GM19025 (cell line): ENCODE measurements around the gene ATP8B1.

Source experiments
- ATAC-seq: cut with Tn5 transposase; IDR thresholded peaks from one replicate; pipeline ENCODE4 v1.9.1; 2021; ENCODE audit warnings: mild to moderate bottlenecking, low read depth, moderate library complexity; ENCODE audit not compliant: unreplicated experiment

ATP8B1 gene

DNA sequence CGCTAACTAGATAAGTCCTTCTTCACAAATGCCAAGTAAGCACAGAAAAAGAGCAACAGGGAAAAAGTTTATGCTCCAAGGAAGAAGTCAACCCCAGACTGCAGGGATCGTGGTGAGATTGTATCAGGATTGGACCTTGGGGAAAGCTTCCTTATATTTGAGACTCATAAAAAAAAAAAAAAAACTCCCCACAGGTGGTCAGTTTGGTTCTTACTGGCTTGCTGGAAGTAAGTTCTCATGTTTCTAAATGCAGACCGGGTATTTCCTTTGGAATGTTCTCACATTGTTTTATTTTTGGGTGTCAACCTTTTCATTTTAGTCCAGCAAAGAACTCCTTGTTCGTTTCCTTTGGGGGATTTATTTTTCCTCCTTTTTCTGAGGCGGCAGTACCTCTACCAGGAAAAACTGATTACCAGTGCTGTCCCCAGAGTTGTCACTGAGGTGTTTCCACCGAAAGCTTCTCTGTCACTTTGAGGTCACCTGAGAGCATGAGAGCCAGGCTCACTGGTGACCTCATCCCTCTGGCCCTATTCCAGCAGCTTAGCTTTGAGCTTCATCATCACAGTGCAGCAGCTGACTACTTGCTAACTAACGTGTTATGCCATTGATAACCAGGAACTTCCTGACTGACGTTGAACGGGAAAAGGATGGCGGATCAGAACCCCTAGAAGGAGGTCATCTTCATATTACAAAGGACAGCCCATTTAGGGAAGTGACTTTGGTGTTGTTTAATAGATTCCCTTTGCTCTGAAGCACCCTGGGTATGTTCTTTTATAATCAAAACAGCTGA is 16.8 kb upstream of the ATP8B1 start:
- ATAC-seq, result peak; percentile 66

DNA sequence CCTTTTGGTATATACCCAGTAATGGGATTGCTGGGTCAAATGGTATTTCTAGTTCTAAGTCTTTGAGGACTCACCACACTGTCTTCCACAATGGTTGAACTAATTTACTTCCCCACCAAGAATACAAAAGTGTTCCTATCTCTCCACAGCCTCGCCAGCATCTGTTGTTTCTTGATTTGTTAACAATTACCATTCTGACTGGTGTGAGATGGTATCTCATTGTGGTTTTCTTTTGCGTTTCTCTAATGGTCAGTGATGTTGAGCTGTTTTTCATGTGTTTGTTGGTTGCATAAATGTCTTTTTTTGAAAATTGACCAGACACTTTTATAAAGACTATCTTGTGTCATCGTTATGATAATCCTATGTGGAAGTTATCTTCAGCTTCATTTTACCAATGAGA is 16.0 kb upstream of the ATP8B1 start:
- ATAC-seq, result no peak

DNA sequence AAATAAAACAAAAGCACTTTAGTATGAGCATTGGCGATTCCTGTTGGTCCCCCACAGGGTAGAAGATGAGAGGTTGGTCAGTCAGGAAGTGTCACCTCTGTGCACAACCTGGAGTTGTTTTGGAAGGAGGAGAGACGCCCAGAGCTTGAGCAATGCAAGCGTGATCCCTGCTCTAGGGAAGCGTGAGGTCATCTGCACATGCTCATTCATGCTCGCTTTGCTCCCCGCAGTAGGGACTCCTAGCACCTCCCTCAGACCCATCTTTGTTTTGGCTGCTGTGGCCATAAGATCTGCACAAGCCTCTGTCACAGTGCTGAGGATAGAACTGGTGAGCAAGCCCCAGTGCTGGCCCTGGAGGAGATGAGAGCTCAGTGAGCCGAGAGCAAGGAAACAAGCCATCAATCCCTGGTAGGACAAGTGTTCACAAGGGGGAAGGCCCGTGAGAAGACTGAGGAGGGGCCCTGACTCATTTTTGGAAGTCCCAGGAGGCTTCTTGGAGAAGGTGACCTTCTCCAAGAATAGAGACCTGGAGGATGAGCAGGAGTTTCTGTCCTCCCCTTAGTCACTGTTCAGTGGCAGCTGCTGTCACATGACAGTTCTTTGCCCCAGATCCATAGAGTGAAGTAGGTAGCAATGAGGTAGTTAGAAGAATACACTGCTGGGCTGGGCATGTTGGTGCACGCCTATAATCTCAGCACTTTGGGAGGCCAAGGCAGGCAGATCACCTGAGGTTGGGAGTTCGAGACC is 13.3 kb upstream of the ATP8B1 start:
- ATAC-seq, result no peak

DNA sequence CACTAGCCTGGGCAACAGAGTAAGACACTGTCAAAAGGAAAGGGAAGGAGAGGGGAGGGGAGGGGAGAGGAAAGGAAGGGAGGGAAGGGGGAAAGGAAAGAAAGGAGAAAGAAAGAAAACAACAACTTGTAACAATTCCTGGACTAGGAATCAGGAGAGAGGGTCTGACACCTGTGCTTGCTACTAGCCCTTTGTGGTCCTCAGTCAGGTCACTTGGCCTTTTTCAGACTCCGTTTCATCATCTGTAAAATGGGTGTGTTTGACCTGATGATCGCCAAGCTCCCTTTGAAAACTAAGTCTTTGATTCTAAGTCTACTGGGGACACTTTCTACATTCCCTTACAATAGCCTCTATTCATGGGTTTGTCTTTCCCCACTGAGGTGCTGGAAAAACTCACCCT is 11.4 kb upstream of the ATP8B1 start:
- no peak for ATAC-seq

DNA sequence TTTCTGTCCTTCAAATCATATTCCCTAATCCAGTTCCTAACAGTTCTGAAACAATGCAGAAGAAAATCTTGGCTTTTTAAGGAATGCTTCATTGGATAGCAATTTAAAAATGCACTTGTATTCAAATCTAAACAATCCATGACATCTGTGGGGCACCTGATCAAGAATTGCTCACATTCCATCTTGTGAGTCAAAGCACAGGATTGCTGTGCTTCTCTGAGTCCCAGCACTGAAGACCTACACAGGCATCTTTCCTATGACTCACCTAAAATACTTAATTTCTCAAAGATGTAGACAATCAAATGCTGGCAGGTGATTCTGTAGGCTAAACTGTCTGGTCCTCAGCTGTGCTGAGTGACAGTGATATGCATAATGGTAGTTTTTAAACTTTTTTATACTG is 10.1 kb upstream of the ATP8B1 start:
- ATAC-seq, result no peak

DNA sequence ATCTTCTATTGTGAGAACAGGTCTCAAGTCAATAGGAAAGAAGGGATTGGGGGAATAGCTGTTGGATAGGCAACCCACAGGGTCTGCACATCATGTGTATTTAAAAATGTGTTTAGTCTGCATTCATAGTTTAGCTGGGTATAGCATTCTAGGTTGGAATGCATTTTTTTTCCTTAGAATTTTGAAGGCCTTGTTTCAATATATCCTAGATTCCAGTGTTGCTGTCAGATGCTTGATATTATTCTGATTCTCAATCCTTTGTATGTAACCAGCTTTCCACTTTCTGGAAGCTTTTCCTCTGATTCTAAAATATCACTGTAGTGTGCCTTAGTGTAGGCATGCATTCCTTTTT is 9.0 kb upstream of the ATP8B1 start:
- no peak for ATAC-seq

DNA sequence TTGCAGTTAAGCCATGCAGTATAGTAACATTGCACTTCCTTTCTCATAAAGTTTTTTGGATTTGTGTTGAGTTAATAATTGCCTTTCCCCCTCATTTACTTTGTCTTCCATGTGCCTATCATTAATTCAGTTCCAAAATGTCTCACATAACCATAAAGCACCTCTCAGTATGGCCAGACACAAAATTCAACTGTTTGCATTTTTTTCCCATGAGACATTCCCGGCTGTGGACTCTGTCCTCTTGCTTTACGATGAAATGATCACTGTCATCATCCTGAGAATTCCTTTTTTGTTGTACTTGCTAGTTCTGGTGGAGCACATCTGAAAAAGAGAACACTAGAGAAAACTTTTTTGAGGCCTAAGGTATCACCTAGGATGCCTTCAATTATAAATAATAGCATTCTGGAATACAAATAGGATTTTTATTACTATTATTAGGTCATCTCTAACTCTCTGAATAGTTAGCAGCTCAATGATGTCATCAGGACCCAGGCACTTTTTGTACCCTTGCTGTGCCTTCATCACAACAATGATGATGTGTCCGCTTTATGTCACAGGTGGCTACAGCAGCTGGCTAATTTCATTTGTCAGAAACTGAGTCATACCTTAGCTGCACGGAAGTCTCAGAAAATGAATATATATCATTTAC is 8.5 kb upstream of the ATP8B1 start:
- no peak for ATAC-seq

DNA sequence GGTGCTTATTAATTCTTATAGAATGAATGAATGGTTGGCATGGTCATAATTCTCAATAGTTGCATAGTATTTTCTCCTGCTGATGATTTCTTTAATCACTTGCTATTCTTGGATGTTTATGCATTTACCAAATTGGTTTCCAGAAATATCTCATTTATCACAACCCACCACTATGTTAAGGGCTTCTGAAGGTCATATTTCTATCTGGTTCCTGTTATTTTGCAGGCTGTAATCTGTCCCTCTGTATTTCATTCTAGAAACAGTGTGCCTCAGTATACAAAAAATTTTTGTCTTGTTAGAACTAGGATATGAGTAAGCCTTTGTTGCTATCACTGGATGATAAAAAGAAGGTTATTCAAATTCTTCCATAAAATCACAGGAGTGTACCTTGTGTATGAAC is 6.1 kb upstream of the ATP8B1 start:
- ATAC-seq, result no peak

DNA sequence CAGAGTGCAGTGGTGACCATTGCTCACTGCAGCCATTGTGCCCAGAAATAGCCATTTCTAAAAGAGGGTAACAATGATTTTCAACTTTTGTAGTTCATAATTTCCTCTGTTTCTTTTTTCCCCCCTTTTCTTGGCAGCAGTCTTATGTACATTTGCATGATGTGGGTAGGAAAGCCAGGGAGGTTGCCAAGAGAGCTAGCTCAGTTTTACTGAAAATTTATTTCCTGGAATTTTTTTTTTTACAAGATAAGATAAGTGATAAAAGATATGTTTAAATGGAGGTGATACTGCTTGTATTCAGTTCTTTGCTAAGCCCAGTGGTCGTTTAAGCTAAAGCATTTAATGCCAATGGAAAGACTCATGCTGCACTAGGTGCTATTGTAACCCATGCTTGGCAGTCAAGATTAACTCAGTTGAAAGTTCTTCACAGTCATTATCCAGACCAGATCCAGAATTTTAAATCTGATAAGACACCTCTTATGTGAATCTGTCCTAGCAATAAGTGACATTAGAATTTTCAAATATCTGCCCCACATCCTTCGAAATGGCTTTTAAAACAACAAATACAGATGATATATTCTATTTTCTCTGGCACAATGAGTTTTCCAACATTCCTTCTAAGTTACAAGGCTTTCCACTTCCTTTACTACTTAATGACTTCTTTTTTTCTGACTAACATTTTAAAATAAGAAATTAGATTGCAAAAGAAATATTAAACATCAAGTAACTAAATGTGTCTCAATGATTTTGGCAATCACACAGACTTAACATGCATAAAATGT is 4.4 kb upstream of the ATP8B1 start:
- no peak for ATAC-seq

DNA sequence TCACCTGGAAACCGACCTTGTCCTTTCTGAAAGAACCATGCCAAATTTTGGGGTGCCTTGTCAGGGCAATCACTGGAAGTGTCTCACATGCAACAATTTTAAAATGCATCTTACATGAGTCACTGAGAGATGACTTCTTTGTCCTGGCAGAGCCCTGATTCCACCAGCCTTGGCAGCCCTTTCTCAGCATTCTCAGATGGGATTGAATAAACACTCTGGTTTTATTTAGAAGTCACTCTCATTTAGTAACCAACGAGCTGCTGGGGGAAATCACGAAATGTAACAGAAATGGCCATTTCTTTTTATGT is 3.8 kb upstream of the ATP8B1 start:
- no peak for ATAC-seq

DNA sequence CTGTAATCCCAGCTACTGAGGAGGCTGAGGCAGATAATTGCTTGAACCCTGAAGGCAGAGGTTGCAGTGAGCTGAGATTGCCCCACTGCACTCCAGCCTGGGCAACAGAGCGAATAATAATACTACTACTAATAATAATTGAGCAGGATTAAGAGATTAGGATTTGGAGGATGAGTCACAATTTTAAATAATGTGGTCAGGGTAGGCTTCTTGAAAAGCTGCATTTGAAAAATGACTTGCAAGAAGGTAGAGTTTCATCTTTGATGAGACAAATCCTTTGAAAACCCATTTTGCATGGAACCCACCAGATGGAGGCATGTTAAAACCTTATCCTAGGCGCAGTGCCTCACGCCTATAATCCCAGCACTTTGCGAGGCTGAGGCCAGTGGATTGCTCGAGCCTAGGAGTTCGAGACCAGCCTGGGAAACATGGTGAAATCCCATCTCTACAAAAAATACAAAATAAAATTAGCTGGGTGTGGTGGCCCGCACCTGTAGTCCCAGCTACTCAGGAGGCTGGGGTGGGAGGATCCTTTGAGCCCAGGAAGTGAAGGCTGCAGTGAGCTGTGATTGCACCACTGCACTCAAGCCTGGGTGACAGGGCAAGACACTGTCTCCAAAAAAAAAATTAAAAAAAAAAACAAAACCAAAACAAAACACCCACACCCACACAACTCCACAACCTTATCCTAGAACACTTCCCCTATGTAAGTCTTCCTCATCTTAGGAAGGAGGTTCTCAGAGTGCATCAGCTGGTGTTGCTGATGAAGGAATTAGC is 3.3 kb upstream of the ATP8B1 start:
- ATAC-seq, result no peak

DNA sequence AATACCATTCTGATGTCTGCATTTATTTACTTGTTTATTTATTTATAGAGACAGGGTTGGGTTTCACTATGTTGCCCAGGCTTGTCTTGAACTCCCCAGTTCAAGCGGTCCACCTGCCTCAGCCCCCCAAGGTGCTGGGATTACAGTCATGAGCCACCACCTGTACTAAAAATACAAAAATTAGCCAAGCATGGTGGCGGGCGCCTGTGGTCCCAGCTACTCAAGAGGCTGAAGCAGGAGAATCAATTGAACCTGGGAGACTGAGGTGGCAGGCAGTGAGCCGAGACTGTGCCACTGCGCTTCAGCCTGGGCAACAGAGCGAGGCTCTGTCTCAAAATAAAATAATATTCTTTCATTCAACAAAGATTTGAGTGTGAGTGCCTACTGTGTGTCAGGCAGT is 2.0 kb upstream of the ATP8B1 start:
- no peak for ATAC-seq

DNA sequence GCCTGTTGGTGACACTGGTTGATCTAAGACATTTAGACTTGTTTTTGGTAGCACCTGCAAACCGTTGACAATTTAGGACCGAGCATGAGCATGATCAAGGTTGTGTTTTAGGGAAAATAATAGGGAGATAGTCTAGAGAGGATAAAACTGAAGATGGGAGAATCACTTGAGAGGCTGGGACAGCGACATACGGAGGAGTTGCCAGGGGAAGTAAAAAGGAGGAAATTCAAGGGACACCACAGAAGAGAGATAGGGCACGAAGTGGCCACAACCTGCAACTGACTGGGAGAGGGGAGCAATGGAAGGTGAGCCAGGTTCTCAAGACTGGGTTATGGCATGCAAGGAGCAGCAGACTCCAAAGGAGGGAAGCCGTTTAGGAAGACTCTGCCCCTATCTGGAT is 1.4 kb upstream of the ATP8B1 start:
- no peak for ATAC-seq

DNA sequence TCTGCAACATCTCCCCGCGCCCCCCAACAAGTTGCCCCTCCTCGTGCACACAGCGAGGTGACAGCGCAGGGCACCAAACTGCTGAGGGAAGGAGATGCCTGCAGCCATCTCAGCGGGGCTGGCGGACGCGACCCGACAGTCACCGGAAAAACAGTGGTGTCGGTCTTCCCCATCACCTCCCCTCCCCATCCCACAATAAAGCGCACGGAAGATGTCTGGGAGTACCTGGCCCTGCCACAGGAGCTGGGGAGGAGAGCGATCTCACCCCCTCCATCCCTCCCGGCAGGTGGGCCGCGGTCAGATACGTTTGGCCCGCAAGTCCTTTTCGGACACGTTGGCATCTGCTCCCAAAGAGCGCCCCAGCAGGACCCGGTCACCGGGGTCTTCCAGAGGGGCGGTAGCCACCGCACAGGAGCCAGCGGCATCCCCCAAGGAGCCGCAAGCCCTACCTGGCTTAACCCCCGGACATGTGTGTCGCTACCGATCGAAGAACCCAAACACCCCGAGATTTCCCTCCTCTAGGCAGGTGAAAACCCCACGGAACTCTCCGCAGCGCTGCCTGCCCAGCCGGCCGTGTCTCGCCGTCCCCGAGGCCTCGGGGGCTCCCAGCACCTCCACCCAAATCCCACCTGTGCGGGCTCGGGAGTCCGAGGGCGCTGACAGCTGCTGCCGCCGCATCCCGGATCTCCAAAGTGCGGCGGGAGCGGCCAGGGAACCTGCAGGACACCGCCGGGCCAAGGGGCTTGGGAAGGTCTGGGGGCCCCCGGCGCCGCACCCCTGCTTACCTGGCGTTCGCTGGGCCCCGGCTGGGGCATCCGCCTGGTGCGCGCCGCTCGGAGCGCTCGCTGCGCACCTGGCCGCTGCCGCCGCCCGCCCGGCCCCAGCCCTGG is 657 bp downstream of the ATP8B1 start:
- peak; percentile 21 for ATAC-seq

DNA sequence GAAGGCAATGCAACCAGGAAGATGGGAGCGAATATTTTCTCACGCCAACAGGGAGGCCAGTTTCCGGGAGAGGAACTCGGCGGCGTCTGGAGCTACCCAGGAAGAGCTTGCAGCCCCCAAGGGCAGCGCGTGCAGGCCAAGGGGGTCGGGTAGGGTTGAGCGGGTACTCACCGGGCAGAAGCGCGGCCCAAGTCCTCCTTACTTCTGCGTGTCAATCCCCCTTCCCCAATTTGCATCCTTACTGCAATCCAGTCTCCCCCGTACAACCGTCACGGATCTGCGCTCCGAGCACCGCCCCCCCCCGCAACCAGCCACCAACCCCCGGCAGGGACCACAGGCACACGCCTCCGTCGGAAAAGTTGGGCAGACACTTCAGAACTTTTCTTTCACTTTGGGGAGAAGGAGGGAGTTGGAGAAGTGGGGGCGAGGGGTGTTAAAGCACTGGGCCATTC is 1.3 kb downstream of the ATP8B1 start:
- no peak for ATAC-seq

DNA sequence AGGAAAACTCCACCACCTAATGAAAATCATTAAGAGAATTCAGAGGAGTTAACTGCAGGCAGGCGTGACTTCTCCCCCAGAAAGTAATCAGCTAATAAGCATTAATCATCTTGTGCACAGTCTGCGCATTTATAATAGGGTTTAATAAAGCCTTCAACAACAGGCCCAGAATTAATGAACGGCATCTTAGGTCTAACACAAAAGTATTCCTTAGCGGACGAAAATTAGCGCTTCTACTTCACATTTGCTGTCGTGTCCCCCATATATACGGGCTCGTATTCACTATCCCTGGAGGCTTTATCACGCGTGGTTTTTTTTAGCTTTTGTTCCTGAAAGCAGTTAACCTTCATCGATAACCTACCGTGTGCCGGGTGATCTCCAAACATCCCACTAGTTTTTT is 1.8 kb downstream of the ATP8B1 start:
- no peak for ATAC-seq

DNA sequence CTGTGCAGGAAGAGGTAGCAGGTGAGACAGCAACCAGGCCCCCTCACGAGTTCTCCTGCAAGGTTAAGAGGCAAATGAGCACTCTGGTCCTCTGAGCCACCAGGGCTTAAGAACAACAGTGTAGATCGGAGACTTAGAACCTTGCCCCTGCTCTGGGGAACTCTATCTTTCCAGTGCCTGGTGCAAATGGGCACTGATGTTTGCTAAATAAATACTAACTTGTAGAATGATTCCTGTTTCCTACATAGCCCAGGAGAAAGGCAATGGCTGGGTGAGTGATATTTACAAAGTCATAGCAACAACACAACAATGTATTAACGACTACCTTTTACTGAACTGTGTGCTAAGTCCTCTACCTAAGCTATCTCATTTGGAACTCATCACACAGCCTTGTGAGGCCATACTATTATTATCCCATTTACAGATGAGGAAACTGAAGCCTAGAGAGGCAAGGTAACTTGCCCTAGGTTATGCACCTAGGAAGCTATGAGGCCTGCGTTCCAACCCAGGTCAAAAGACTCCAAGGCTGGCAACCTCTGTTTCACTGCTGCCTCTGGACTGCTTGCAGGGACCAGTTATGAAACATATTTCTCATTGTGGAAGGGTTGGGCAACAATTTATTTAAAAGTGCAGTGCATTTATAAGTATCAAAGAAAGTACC is 4.3 kb downstream of the ATP8B1 start:
- no peak for ATAC-seq

DNA sequence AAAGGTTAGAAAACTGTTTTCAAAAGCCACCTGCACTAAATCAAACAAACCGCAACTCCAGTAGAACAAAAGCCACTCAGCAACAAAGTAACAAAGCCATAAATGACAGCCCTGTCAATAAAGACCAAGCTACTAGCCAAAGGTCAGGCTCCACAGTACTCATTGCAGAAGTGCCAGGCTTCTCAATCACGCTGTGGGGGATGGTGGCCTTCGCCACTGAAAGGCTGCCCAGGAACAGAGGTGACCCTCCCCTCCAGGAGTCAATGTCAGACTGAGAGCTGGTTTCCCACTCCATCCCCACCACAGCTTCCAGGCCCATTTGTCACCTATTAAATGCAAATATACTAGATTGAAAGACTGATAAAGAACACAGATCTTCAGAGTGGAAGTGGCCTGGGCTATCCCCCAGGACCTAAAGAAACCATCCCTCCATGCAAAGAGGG is 5.9 kb downstream of the ATP8B1 start:
- no peak for ATAC-seq
